Skin of body (tissue), 2 donors: Measurements from ENCODE around the gene ARSI. TPM values are rescaled to one million over a fixed set of nuclear protein-coding genes. Genes with fewer than 3 reads are reported as not detected.

Experiments used
- DNase-seq: peaks from one replicate; lab custom pipeline; 2025; lab: John Stamatoyannopoulos, UW
- total RNA-seq: library from RNA; depleted of rRNA; stranded (reverse); fragments of >200 nt; gene quantifications from one replicate; pipeline ENCODE4 v1.2.3, GENCODE V29; 2014

The ARSI gene
- total RNA-seq, 1 donor from 2014 or later: 2.6 TPM

GRCh38 chr5:150294551-150295071 lies 8.1 kb downstream of the ARSI start:
- no peak for DNase-seq

- DNase-seq: no peak
These were observed 9.4 kb downstream of the ARSI start for GRCh38 chr5:150293091-150293941.

- DNase-seq: no peak
These were observed 11.0 kb downstream of the ARSI start for GRCh38 chr5:150291388-150292385.

GRCh38 chr5:150289551-150290390 lies 12.9 kb downstream of the ARSI start, which contains the start of gene CAMK2A:
TSS of gene CAMK2A (minus strand) at chr5:150289773. CDS start at chr5:150289625, 148 bp downstream.
- DNase-seq: no peak

- no peak for DNase-seq
These were observed 13.9 kb downstream of the ARSI start for GRCh38 chr5:150288791-150289190.

- DNase-seq: no peak
These were observed 14.3 kb downstream of the ARSI start for GRCh38 chr5:150288361-150288760.

- DNase-seq: no peak
These were observed 15.9 kb downstream of the ARSI start for GRCh38 chr5:150286820-150287219.

- no peak for DNase-seq
These were observed 17.6 kb downstream of the ARSI start for GRCh38 chr5:150285114-150285513.

GRCh38 chr5:150284311-150284710 lies 18.4 kb downstream of the ARSI start:
- no peak for DNase-seq

GRCh38 chr5:150283904-150284303 lies 18.8 kb downstream of the ARSI start:
- no peak for DNase-seq

GRCh38 chr5:150281987-150282386 lies 20.7 kb downstream of the ARSI start:
- DNase-seq: no peak

GRCh38 chr5:150279330-150280020 lies 23.2 kb downstream of the ARSI start:
- no peak for DNase-seq

- DNase-seq: no peak
These were observed 23.8 kb downstream of the ARSI start for GRCh38 chr5:150278916-150279315.

- DNase-seq: no peak
These were observed 24.5 kb downstream of the ARSI start for GRCh38 chr5:150278046-150278730.

- DNase-seq: no peak
These were observed 25.7 kb downstream of the ARSI start for GRCh38 chr5:150277043-150277442.

GRCh38 chr5:150274811-150275210 lies 27.9 kb downstream of the ARSI start:
- DNase-seq: no peak

- no peak for DNase-seq
These were observed 30.2 kb downstream of the ARSI start for GRCh38 chr5:150272531-150272930.

GRCh38 chr5:150271923-150272322 lies 30.8 kb downstream of the ARSI start:
- no peak for DNase-seq

GRCh38 chr5:150271296-150271692 lies 31.4 kb downstream of the ARSI start:
- no peak for DNase-seq
